ENCODE data around the gene OSBP2. TPM values are rescaled to one million over a fixed set of nuclear protein-coding genes. Genes with fewer than 3 reads are reported as not detected.

Gene OSBP2
- total RNA-seq, 1 donor from 2014 or later = 0.35 TPM

DNA sequence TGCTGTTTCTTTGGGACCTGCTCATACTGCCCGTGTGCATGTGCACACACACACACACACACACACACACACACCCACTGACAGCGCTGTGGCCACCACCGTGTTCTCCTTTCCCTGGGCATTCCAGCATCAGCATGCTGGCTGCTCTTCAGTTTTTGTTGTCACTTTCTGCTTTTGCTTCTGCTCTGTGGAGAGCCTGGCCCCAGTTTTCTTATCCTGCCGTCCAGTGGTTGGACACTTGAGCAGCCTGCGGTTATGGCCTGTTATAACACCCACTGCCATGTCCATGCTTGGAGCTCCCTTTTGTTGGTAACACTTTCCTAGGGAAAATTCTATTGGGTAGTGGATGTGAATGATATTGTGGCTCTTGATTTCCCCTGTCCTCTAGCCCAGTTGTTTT is 83.6 kb downstream of the OSBP2 start:
- DNase-seq = no peak
- H3K9me3 Mint-ChIP-seq = no peaks in the 10 kb centered on the region
- ChIA-PET CTCF (no interaction called here), POLR2A (no interaction called here)
- no peak overlapping the region for H3K27ac Mint-ChIP-seq
- no peak for TF ChIP-seq CTCF (IDR thresholded peaks at IDR 0.05)
- ATAC-seq (ENCODE audit: low read depth) = no peak
- no peaks in the 10 kb centered on the region for H3K36me3 Mint-ChIP-seq (ENCODE audit: low read depth)
- intact Hi-C loops (cut with micrococcal nuclease) = no loop called here
- H3K4me1 Mint-ChIP-seq = no peaks in the 10 kb centered on the region
- H3K4me3 Mint-ChIP-seq = no peak overlapping the region
- H3K27me3 Mint-ChIP-seq = peaks cover 10% of the 10 kb centered on the region

GRCh38 chr22:30780026-30780425 is 85.4 kb downstream of the OSBP2 start:
- DNase-seq (no peak), ATAC-seq (ENCODE audit: low read depth) (no peak)
- no peak overlapping the region for H3K27ac Mint-ChIP-seq
- no peaks in the 10 kb centered on the region for H3K4me1 Mint-ChIP-seq
- H3K9me3 Mint-ChIP-seq = no peaks in the 10 kb centered on the region
- POLR2A ChIA-PET = no interaction called here
- TF ChIP-seq CTCF (IDR thresholded peaks at IDR 0.05) = no peak
- intact Hi-C loops (cut with micrococcal nuclease) = no loop called here
- H3K27me3 Mint-ChIP-seq = peaks cover 10% of the 10 kb centered on the region
- CTCF ChIA-PET = no interaction called here
- H3K36me3 Mint-ChIP-seq (ENCODE audit: low read depth) = no peaks in the 10 kb centered on the region
- H3K4me3 Mint-ChIP-seq = no peak overlapping the region

- DNase-seq = no peak
- ATAC-seq (ENCODE audit: low read depth) = no peak
- POLR2A ChIA-PET = no interaction called here
- H3K4me1 Mint-ChIP-seq = no peaks in the 10 kb centered on the region
- no peaks in the 10 kb centered on the region for H3K36me3 Mint-ChIP-seq (ENCODE audit: low read depth)
- no peak overlapping the region for H3K27ac Mint-ChIP-seq
- no peaks in the 10 kb centered on the region for H3K9me3 Mint-ChIP-seq
- TF ChIP-seq CTCF (IDR thresholded peaks at IDR 0.05) = no peak
- intact Hi-C loops (cut with micrococcal nuclease) = no loop called here
- peaks cover 11% of the 10 kb centered on the region for H3K27me3 Mint-ChIP-seq
- H3K4me3 Mint-ChIP-seq = no peak overlapping the region
- CTCF ChIA-PET = no interaction called here
Measured at GRCh38 chr22:30781271-30781875, 86.7 kb downstream of the OSBP2 start.

DNA sequence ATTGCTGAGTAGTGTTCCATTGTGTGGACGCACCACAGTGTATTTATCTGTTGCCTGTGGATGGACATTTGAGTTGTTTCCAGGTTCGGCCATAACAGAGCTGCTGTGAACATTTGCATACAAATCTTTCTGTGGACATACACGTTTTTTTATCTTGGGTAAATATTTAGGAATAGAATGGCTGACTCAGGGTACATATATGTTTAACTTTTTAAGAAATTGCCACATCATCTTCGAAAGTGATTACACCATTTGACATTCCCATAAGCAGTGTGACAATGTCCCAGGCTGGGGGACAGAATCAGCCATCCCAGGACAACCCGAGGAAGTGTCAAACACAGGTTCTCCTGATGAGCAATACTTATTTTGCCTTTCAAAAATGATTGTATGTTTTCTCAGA is 87.9 kb downstream of the OSBP2 start:
- peaks cover 12% of the 10 kb centered on the region for H3K27me3 Mint-ChIP-seq
- intact Hi-C loops (cut with micrococcal nuclease) = no loop called here
- no peak for DNase-seq
- TF ChIP-seq CTCF (IDR thresholded peaks at IDR 0.05) = no peak
- H3K4me3 Mint-ChIP-seq = no peak overlapping the region
- CTCF ChIA-PET = no interaction called here
- H3K4me1 Mint-ChIP-seq = no peaks in the 10 kb centered on the region
- ATAC-seq (ENCODE audit: low read depth) = no peak
- POLR2A ChIA-PET = no interaction called here
- no peaks in the 10 kb centered on the region for H3K36me3 Mint-ChIP-seq (ENCODE audit: low read depth)
- no peaks in the 10 kb centered on the region for H3K9me3 Mint-ChIP-seq
- no peak overlapping the region for H3K27ac Mint-ChIP-seq

DNA sequence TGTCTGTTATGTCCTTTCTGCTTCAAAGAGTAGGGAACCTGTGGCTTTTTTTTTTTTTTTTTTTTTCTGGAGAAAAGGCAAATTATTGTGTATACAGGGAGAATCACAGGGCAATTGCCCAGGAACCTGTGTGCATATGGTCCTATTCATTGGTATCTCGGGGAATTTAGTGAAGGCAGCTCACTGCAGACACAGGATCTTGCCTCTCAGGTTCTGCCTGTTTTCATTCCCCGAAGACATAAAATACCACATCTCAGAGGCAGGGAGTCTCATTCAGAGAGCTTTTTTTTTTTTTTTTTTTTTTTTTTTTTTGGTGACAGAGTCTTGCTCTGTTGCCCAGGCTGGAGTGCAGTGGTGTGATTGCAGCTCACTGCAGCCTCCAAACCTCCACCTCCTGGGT is 88.3 kb downstream of the OSBP2 start:
- ChIA-PET POLR2A (no interaction called here), CTCF (no interaction called here)

More for the DNA sequence above, 88.3 kb downstream of the OSBP2 start:
- no peak overlapping the region for H3K4me3 Mint-ChIP-seq
- peaks cover 13% of the 10 kb centered on the region for H3K27me3 Mint-ChIP-seq
- no peaks in the 10 kb centered on the region for H3K36me3 Mint-ChIP-seq (ENCODE audit: low read depth)
- no peaks in the 10 kb centered on the region for H3K4me1 Mint-ChIP-seq
- no peak for ATAC-seq (ENCODE audit: low read depth)
- no peak for DNase-seq
- H3K27ac Mint-ChIP-seq = no peak overlapping the region
- H3K9me3 Mint-ChIP-seq = no peaks in the 10 kb centered on the region
- TF ChIP-seq CTCF (IDR thresholded peaks at IDR 0.05) = no peak
- intact Hi-C loops (cut with micrococcal nuclease) = no loop called here
